ENCODE results near the gene IFT43.

IFT43 gene

DNA sequence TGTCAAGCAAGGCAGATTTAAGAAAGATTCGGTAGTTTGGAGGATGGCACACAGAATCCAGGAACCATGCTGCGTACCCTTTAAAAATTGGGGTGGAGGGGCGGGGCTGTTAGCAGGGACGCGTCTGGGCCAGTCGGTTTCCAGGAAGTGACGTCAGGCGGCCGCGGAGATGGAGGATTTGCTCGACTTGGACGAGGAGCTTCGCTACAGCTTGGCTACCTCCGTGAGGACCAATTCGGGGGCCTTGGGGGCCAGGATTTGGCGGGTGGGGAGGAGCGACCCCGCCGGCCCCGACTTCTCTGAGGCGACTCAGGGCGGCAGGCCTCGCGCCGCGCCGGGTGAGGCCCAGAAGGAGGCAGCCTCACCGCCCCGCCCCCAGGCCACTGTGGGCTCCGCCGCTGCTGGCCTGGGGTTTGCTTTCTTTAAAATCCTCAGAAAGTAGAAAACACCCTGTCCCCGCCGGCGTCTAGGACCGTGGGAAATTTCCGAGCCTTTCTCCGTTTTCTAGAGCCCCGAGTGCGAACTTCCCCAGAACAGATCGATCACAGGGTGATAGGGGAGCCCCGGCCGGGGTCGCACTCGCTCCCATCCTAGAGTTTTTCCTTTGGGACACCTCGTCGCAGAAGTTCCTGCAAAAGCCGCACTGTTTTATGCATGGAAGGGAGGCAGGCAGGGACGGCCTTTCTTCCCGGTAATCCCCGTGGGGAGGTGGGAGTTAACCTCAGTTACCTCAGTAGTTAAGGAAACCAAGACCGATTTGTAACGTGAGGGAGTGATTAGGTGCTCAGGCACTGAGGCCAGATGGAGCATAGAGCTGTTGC, at the start of gene IFT43:
Gene IFT43 (plus strand): TSS at position 146 of the 821 bp plus-strand sequence. CDS start 24 bp downstream, at position 170.
- peak; percentile 93 for DNase-seq (ENCODE audit: low spot score)

- no peak for DNase-seq (ENCODE audit: low spot score)
These were observed 46.4 kb upstream of the IFT43 start for GRCh38 chr14:75939200-75939599.

DNA sequence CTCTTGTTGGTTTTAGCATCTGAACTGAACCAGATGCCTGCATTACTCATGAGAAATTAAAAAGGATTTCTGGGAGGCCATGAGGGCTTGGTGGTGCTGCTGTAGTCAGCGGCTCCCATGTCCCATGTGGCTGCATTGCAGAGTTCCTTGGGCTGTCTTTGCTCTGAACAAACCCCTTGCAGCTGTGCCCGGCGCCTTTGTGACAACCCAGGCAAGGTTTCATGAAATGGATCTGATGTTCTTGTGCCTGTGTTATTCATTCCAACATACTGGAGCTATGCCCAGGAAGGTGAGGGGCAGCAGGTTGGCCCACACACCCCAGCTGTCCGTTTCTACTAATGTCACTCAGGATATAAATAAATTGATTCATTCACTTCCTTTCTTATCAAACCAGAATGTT, 44.5 kb upstream of the IFT43 start:
- no peak for DNase-seq (ENCODE audit: low spot score)

DNA sequence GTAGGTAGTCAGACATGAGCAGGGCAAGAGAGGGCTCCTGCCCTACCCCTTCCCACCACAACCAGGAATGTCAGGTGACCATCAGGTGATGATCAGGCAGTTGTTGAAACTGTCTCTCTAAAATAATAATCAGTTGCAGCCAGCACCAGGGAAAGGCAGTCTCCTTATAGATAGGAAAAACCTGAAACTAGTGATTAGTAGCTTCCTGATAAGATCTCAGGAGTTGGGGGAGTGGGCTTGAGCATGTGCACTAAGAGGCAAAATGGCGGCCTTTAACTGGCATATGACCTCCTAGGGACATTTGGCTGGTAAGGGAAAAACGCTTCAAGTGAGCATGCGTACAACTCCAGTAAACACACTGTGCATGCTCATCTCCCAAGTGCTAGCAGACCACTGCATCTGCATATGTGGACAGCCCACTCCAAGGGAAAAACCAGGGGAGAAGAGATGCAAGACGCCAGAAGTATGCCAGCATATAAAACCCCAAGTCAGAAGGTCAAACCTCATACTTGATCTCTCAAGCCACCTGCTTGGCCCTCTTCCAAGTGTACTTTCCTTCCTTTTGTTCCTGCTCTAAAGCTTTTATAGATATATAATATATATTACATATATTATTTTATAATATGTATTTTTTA, 40.8 kb upstream of the IFT43 start:
- no peak for DNase-seq (ENCODE audit: low spot score)

GRCh38 chr14:75946785-75947184, 38.8 kb upstream of the IFT43 start:
- DNase-seq (ENCODE audit: low spot score) = no peak

- DNase-seq (ENCODE audit: low spot score) = no peak
These were observed 33.1 kb upstream of the IFT43 start for GRCh38 chr14:75952489-75952888.

- no peak for DNase-seq (ENCODE audit: low spot score)
These were observed 26.5 kb upstream of the IFT43 start for GRCh38 chr14:75959031-75959430.

- DNase-seq (ENCODE audit: low spot score) = no peak
These were observed 25.3 kb upstream of the IFT43 start for GRCh38 chr14:75960231-75960630.

GRCh38 chr14:75961662-75962061, 23.9 kb upstream of the IFT43 start:
- DNase-seq (ENCODE audit: low spot score) = no peak

DNA sequence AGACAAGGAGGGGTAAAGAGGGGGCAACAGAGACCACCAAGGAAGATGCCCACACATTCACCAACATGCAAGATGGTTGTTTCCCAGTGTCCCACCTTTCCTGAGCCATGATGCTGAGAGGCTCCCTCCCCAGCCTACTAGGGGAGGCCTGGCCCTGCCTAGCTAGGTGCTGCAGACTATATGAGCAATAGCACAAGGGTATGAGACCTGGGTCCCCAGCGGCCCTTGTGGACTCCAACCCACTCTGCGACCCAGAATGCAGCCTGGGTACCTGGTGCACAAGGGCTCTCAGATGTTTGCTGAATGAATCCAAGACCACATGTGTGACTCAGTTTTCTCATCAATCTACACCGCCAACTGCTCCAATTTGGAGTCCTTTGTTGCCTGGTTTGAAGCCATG, 17.7 kb upstream of the IFT43 start:
- DNase-seq (ENCODE audit: low spot score) = no peak

DNA sequence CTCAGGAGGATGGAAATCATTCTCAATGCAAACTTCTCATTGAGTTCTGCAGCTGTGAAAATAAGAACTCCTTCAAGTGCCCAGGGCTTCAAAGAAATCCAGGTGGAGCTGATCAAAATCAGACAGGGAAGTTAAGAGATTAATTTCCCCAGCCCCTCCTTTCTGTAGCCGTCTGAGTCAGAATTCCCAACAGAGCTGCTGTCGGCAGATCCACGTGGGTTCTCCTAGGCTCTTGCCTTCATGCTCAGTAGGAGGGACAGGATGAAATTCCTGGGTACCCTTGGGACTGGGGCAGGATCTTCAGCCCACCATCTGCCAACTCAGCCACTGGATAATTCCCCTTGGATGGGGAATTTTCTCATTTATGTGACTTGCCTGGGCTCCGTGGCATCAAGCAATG, 17.1 kb upstream of the IFT43 start:
- DNase-seq (ENCODE audit: low spot score) = no peak

GRCh38 chr14:75969126-75969525, 16.4 kb upstream of the IFT43 start:
- DNase-seq (ENCODE audit: low spot score) = peak; percentile 69

DNA sequence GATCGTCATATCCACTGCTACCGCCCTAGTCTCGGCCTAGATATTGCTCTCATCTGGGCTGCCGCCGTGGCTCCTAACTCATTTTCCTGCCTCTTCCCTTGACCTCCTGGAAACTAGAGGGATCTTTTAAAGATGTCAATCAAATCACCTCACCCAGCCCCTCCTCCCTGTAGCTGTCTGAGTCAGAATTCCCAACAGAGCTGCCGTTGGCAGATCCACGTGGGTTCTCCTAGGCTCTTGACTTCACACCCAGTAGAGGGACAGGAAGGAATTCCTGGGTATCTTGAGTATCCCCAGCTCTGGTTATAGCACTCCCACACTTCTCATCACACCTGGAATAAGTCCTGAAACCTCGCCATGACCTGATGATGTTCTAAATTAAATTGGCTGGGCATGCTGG, 15.7 kb upstream of the IFT43 start:
- DNase-seq (ENCODE audit: low spot score) = no peak

DNA sequence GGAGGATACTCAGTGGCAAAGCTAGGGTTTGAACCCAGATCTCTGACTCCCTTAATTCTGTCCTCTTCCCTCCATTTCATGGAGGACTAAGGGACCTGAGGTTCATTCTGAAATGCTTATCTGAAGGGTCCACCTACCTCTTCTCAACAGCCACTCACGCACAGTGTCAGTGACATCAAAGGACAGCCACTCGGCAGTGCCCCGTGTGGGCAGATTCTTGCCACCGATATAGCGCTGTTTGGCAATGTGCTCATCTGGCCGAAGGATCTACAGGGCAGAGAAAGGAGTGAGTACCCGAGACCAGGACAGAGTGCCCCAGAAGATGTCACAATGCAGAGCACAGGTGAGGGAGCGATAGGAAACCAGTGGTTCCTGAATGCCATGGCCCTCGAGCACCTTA, 14.6 kb upstream of the IFT43 start:
- DNase-seq (ENCODE audit: low spot score) = no peak

DNA sequence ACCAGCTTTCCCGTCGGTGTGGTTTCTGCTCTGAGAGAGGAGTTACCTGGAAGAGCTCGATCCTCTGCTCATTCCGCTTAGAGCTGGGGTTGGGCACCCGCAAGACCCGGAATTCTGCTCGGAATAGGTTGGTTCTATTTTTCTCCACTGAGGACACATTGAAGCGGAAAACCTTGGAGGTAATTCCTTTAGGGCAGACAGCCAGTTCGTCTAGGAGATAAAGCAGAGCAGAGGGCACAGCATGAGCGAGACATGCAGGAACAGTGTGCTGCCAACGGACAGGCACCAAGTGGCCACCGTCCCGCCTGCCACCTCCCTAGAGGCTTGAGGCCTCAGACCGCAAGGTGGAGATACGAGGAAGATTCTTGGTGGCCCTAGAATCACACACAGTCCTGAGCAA, 14.1 kb upstream of the IFT43 start:
- DNase-seq (ENCODE audit: low spot score) = peak; percentile 86

GRCh38 chr14:75972801-75973421, 12.7 kb upstream of the IFT43 start:
- DNase-seq (ENCODE audit: low spot score) = peak; percentile 49

DNA sequence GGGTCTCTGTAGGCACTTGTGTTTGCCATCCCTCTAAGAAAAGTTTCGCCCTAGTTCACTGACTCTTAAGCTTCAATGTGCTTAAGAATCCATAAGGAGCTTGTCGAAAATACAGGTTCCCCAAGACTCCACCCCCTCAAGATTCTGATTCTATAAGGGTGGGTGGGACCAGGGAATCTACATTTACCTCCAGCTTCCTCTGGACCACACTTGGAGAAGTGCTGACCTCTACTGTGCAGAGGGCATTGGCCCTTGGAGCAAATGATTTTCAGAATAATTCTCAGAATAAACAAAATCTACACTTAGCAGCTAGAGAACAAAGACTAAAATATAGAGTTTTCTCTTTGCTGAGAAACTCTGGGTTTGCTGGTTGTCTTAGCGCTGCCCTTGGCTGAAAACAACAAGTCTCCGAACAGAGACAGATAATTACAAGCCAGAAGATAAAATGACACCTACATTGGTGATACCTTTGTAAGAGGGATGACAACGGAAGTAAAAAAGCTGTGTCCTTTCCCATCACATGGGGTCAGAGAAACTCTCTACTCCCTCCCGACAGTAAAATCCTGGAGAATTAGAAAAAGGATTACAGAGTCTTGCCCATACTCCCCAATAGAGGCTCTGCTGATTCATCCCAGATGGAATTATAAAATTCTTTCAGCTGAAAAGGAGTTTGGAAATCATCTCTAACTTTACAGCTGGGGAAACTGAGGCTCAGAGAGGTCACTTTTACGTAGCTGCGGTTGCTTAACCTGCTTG, 8.6 kb upstream of the IFT43 start:
- DNase-seq (ENCODE audit: low spot score) = no peak

DNA sequence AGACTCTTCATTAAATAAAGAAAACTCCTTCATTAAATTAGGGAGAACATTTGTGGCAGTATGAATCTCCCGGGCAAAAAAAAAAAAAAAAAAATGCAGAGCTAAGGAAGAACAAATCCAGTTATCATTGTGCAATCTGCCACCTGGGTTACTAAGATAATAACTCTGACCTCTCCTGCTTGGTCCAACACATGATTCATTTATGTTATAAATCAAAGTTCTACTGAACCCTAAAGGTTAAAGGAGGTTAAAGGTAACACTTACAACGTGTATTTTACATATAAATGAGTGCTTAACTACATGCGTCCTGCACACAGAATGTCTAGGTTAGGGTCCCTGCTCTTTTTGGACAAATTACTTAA, 8.0 kb upstream of the IFT43 start:
- no peak for DNase-seq (ENCODE audit: low spot score)

GRCh38 chr14:75978249-75978731, 7.3 kb upstream of the IFT43 start:
- no peak for DNase-seq (ENCODE audit: low spot score)

DNA sequence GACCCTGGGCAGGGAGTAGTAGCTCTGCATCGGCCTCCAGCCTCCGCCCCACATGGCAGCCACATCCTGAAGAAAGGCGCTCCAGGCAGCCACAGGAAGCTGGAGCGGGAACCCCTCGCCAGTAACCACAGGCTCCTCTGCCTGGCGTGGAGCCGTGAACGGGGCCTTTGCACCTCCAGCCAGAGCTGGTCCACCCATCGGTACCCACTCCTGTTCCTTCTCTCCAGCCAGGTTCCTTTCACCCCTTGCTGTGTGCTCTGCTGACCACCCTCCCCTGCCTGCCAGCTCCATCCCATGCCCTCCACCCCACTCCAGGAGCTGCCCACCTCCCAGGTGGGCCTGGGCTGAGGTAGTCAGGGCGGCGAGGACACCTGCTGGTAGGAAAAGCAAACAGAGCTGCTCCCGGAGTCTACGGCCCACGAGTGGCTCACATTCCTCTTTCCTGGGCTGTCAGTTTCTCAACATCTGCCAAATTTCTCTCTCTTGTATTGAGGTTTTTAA, 6.4 kb upstream of the IFT43 start:
- no peak for DNase-seq (ENCODE audit: low spot score)

- no peak for DNase-seq (ENCODE audit: low spot score)
These were observed 5.7 kb upstream of the IFT43 start for GRCh38 chr14:75979648-75980565.

Measured in cerebellar cortex (tissue), 1 donor.